Activated naive CD4-positive, alpha-beta T cell treated with anti-CD3 and anti-CD28 coated beads, Interleukin-2, amount 50 U/mL, for 72 hours (primary cell): Measurements from ENCODE around the gene COPRS. TPM values are rescaled to one million over a fixed set of nuclear protein-coding genes. Genes with fewer than 3 reads are reported as not detected.
"Not testable (repeated sequence)": the region's sequence is repeated elsewhere in the genome, so short reads cannot be mapped to it uniquely, and the experiment has no call there.

Experiments
- ATAC-seq, 2 donors: fragments of 150-1000 bp; cut with Tn5 transposase; 2 replicates each; pipeline ENCODE4 v1.10.0; 2021; ENCODE audit warnings: mild to moderate bottlenecking in 2 of 2, moderate library complexity in 2 of 2
- DNase-seq, 2 donors: peaks; one replicate each; pipeline ENCODE4 v3.0.0; 2021 to 2022; ENCODE audit warnings: low spot score in 2 of 2
- H3K27ac Mint-ChIP-seq, 2 donors: one replicate each; pipeline ENCODE4 v1.8.0; 2022; ENCODE audit warnings: mild to moderate bottlenecking in 2 of 2, mixed read lengths in 2 of 2
- H3K36me3 Mint-ChIP-seq, 2 donors: one replicate each; pipeline ENCODE4 v1.8.0; 2022; ENCODE audit warnings: mixed read lengths in 2 of 2
- H3K9me3 Mint-ChIP-seq, 2 donors: one replicate each; pipeline ENCODE4 v1.8.0; 2022; ENCODE audit warnings: mixed read lengths in 2 of 2
- total RNA-seq, 2 donors: library from RNA; stranded (reverse); gene quantifications; one replicate each; pipeline ENCODE4 v1.2.3, GENCODE V29; 2022

Gene COPRS
- total RNA-seq, 2 donors from 2014 or later = 33.9 to 41.3 TPM

- no peaks in the 10 kb centered on the region for H3K9me3 Mint-ChIP-seq
- H3K36me3 Mint-ChIP-seq = no peaks in the 10 kb centered on the region
- DNase-seq (no peak), ATAC-seq (peak in 1 of 2 donors; percentile 41)
- no peak overlapping the region for H3K27ac Mint-ChIP-seq
Observed at GRCh38 chr17:31825961-31826691, 32.9 kb downstream of the COPRS start.

GRCh38 chr17:31824766-31825360 lies 34.2 kb downstream of the COPRS start:
- DNase-seq (no peak), ATAC-seq (no peak)
- Mint-ChIP-seq H3K27ac (no peak overlapping the region), H3K9me3 (no peaks in the 10 kb centered on the region), H3K36me3 (no peaks in the 10 kb centered on the region)

GRCh38 chr17:31823014-31823413 lies 36.0 kb downstream of the COPRS start:
- Mint-ChIP-seq H3K9me3 (no peaks in the 10 kb centered on the region), H3K36me3 (no peaks in the 10 kb centered on the region), H3K27ac (no peak overlapping the region)
- DNase-seq (no peak), ATAC-seq (no peak)

- DNase-seq = no peak
- Mint-ChIP-seq H3K27ac (peak overlapping the region in 1 of 2 donors; percentile 16), H3K9me3 (no peaks in the 10 kb centered on the region), H3K36me3 (no peaks in the 10 kb centered on the region)
- ATAC-seq = no peak
Observed at GRCh38 chr17:31820691-31821435, 38.2 kb downstream of the COPRS start.

GRCh38 chr17:31819578-31819977 lies 39.5 kb downstream of the COPRS start:
- H3K9me3 Mint-ChIP-seq = no peaks in the 10 kb centered on the region
- ATAC-seq (no peak), DNase-seq (no peak)
- H3K36me3 Mint-ChIP-seq = no peaks in the 10 kb centered on the region
- H3K27ac Mint-ChIP-seq = no peak overlapping the region

GRCh38 chr17:31818863-31819262 lies 40.2 kb downstream of the COPRS start:
- H3K27ac Mint-ChIP-seq, H3K9me3 Mint-ChIP-seq, DNase-seq, ATAC-seq, H3K36me3 Mint-ChIP-seq: not testable (repeated sequence)

- no peak for ATAC-seq
- Mint-ChIP-seq H3K36me3 (no peaks in the 10 kb centered on the region), H3K27ac (no peak overlapping the region), H3K9me3 (no peaks in the 10 kb centered on the region)
- DNase-seq = no peak
Observed at GRCh38 chr17:31815212-31815730, 43.8 kb downstream of the COPRS start.

GRCh38 chr17:31811101-31811500 lies 47.9 kb downstream of the COPRS start:
- no peak overlapping the region for H3K27ac Mint-ChIP-seq
- no peak for ATAC-seq
- H3K36me3 Mint-ChIP-seq = no peaks in the 10 kb centered on the region

GRCh38 chr17:31809876-31810275 lies 49.2 kb downstream of the COPRS start:
- not testable (repeated sequence) for H3K36me3 Mint-ChIP-seq, DNase-seq, H3K9me3 Mint-ChIP-seq, ATAC-seq, H3K27ac Mint-ChIP-seq

More at GRCh38 chr17:31811101-31811500, 47.9 kb downstream of the COPRS start:
- no peaks in the 10 kb centered on the region for H3K9me3 Mint-ChIP-seq
- DNase-seq = no peak

GRCh38 chr17:31808521-31809050 lies 50.5 kb downstream of the COPRS start:
- H3K9me3 Mint-ChIP-seq = no peaks in the 10 kb centered on the region
- ATAC-seq = no peak

GRCh38 chr17:31807846-31808245 lies 51.2 kb downstream of the COPRS start:
- no peak overlapping the region for H3K27ac Mint-ChIP-seq
- H3K9me3 Mint-ChIP-seq = no peaks in the 10 kb centered on the region
- DNase-seq = no peak
- H3K36me3 Mint-ChIP-seq = no peaks in the 10 kb centered on the region
- ATAC-seq = no peak

More at GRCh38 chr17:31808521-31809050, 50.5 kb downstream of the COPRS start:
- Mint-ChIP-seq H3K27ac (no peak overlapping the region), H3K36me3 (no peaks in the 10 kb centered on the region)
- DNase-seq = peak in 1 of 2 donors; percentile 9

GRCh38 chr17:31806921-31807320 lies 52.1 kb downstream of the COPRS start:
- DNase-seq (no peak), ATAC-seq (no peak)
- Mint-ChIP-seq H3K9me3 (no peaks in the 10 kb centered on the region), H3K27ac (no peak overlapping the region), H3K36me3 (no peaks in the 10 kb centered on the region)

- DNase-seq (no peak), ATAC-seq (no peak)
- Mint-ChIP-seq H3K27ac (no peak overlapping the region), H3K36me3 (no peaks in the 10 kb centered on the region), H3K9me3 (no peaks in the 10 kb centered on the region)
Observed at GRCh38 chr17:31803494-31804213, 55.4 kb downstream of the COPRS start.

GRCh38 chr17:31802502-31802901 lies 56.5 kb downstream of the COPRS start:
- DNase-seq = no peak
- Mint-ChIP-seq H3K36me3 (no peaks in the 10 kb centered on the region), H3K27ac (no peak overlapping the region), H3K9me3 (no peaks in the 10 kb centered on the region)
- ATAC-seq = no peak
